Measurements from ENCODE around the gene TLE5.

DNA sequence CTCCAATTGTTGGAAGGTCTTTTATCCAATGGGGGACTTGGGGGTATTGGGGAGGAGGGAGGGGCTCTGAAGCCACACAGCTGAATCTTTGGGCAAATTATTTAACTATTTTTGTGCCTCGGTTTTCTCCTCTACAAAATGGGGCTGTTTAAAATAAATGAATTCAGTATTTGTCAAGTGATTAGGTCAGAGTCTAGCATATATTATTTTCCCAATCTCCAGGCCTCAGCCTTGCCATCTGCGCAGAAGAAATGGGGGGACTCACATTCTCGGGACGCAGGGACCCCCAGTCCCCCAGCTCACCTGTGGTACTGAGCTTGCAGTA lies 1.5 kb downstream of the TLE5 start:
- TF ChIP-seq, protein P1, sequence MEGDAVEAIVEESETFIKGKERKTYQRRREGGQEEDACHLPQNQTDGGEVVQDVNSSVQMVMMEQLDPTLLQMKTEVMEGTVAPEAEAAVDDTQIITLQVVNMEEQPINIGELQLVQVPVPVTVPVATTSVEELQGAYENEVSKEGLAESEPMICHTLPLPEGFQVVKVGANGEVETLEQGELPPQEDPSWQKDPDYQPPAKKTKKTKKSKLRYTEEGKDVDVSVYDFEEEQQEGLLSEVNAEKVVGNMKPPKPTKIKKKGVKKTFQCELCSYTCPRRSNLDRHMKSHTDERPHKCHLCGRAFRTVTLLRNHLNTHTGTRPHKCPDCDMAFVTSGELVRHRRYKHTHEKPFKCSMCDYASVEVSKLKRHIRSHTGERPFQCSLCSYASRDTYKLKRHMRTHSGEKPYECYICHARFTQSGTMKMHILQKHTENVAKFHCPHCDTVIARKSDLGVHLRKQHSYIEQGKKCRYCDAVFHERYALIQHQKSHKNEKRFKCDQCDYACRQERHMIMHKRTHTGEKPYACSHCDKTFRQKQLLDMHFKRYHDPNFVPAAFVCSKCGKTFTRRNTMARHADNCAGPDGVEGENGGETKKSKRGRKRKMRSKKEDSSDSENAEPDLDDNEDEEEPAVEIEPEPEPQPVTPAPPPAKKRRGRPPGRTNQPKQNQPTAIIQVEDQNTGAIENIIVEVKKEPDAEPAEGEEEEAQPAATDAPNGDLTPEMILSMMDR (IDR thresholded peaks at IDR 0.05; ENCODE audit: extremely low read depth in 1 of 2, insufficient read depth in 1 of 2, low read depth in 1 of 2, low read length in 2 of 2) = no peak
- no peak for TF ChIP-seq POLR2A (IDR thresholded peaks at IDR 0.05; ENCODE audit: low read depth, low read length)

Measured in endothelial cell of umbilical vein (primary cell).